TTC549 (cell line): ENCODE data around the gene PURB.
"Not testable (repeated sequence)": the region's sequence is repeated elsewhere in the genome, so short reads cannot be mapped to it uniquely, and the experiment has no call there.

Experiments
- FAIRE-seq: peaks from 2 replicates; lab custom pipeline; 2012; peaks lifted over from hg19 to GRCh38; lab: Jason Lieb, UNC

PURB gene

DNA sequence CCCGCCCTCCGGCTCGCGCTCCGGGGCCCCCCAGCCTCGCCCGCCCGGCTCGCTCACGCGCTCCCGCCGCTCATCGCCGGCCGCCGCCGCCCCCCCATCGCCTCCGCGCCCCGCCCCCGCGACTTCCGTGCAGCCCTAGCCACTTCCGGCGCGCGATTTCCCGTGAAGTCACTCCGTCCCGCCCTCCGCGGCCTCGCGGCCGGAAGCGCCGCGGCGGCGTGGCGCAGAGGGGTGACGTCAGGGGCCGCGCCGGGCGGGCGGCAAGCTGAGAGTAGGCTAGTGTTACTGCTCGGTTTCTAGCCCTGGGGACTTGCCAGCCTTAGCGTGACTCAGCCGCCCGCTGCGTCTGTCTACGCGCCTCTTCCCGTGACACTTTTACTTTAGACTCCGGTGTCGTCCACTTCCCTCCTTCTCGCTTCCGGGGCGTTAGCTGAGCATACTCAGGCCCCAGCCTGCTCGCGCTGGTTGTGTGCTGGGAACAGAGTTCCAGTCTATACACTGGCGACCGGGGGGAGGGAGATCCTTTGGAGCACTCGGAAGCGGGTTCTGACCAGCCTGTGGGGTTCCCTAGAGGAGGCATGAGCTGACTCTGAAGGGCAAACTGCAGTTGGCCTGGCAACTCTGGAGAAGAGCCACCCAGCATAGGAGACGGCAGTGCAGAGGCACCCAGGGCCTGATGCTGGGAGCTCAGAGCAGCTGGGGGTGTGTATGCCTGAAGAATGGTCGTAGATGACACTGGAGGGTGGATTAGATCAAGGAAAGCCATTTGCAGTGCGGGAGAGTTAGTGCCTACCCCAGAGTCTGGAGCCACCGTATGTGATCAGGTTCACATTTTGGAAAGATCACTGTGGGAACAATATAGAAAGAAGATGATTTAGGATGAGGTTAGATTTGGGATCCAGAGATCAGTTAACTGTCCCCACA lies at the start of gene PURB:
Gene PURB (minus strand): TSS at position 137 of the 924 bp plus-strand sequence. CDS start 182 bp downstream, outside the sequence.
- no peak for FAIRE-seq

DNA sequence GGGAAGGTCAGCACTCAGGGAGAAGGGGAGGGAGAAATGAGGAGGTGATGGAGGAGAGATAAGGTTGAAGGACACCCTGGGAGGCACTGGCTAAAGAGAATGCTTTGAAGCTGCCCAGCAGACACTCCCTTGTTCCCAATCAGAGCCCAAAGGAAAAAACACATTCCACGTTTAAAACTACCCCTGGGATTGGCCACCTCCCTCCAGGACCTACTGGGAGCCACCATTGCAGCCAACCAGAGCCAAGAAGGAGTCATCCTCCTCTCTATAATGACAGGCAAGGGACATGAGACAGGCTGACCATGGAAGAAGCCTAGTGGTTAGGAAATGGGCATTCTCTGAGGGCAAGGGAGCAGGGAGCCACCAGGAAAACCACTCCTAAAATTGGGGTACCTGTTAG lies 49.7 kb upstream of the PURB start:
- FAIRE-seq, result no peak

DNA sequence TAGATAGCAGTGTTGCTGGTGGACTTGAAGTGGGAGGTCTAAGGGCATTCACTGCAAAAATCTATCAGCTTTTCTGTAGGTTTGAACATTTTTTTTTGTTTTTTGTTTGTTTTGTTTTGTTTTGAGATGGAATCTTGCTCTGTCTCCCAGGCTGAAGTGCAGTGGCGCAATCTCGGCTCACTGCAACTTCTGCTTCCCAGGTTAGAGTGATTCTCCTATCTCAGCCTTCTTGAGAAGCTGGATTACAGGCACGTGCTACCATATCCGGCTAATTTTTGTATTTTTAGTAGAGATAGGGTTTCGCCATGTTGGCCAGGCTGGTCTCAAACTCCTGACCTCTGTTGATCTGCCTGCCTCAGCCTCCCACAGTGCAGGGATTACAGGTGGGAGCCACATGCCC lies 49.2 kb upstream of the PURB start:
- FAIRE-seq, result not testable (repeated sequence)

DNA sequence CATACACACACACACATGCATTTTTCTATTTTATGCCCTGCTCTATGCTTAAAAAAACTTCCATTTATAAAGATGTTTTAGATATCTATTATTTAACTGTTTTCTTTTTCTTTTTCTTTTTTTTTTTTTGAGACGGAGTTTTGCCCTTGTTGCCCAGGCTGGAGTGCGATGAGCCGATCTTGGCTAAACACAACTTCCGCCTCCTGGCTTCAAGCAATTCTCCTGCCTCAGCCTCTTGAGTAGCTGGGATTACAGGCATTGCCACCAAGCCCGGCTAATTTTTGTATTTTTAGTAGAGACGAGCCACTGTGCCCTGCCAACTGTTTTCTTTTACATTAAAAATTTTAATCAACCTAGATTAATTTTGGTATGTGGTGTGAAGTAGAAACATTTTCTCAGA lies 45.6 kb upstream of the PURB start:
- FAIRE-seq, result no peak

DNA sequence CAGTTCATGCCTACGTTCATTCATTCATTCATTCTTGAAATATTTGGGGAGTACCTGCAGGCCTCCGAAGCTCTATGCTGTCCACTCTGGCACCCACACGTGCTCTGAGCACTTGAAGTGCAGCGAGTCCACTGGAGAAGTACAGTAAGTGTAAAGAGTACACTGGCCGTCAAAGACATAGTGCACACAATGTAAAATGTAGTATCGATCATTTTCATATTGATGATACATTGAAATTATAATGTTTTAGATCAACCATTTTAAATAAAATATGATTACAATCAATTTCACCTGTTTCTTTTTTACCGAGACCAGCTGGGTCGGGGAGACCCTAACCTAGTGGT lies 37.0 kb upstream of the PURB start:
- no peak for FAIRE-seq

DNA sequence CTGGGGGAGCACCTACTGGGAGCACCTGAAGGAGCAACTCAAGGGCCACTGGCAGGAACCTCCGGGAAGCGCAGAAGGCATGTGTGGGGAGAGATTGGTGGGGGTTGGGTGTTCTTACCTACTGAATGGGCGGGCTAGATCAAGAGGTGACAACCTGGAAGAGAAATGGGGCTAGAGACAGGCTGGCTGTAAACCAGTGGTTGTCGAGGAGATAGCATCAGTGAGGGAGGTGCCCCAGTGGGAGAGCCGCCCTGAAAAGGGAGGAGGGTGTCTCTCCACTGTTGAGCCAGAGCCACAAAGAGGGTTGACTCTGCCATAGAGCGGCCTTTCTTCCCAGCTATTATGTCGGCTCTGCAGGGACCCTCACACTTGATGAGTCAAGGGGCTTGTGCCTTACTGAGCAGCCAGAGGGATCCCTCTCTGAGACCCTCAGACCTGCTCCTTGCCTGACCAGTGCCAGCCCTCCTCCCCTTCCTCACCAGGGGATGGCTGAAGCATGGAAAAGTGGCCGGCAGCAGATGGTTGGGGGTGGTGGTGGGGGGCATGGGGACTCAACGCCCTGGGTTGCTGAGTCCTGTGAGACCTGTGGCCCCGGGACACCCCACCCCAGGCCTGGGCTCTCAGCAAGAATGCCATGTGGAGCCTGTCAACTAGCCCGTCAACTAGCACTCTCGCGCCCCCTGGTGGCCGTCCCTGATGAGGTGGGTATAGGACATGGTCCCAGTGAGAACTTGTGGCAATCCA lies 36.4 kb upstream of the PURB start:
- FAIRE-seq, result no peak

DNA sequence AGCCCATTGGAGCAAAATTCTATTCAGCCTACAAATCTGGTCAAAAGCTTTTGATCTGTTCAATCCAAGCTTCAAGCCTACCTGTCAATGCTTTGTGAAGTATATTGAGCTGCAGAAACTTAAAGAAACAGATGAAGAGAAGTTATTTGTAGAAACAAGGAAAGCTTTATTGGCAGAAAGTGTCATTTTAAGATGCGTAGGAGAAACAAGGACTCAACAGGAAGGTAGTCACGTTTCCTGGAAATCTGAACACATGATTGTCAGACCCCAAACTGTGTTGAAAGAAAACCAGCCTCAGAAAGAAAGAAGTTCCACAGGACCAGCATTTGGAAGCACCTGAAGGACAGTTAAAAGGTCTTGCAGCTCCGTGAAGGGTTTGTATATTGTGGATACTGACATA lies 34.8 kb upstream of the PURB start:
- FAIRE-seq, result no peak

DNA sequence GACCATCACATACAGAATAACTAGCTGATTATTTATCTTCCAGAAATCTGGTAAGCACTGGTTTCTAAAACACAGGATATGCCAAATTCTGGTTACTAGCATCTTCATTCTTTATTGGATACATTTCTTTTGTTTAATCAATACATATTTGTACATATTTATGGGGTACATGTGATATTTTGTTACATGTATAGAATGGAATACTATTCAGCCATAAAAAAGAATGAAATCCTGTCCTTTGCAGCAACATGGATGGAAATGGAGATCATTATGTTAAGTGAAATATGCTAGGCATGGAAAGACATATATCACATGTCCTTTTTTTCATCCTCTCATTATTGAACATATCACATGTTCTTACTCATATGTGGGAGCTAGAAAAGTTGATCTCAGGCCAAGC lies 32.7 kb upstream of the PURB start:
- no peak for FAIRE-seq

DNA sequence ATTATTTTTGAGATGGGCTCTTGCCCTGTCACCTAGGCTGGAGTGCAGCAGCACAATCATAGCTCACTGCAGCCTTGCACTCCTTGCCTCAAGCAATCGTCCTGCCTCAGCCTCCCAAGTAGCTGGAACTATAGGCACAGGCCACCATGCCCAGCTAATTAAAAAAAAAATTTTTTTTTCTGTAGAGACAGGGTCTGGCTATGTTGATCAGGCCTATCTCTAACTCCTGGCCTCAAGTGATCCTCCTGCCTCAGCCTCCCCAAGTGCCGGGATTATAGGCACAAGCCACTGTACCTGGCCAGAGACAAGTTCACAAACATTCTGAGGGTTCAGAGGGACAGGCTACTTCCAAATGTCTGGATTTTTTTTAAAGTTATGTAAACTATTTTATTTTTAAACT lies 32.1 kb upstream of the PURB start:
- no peak for FAIRE-seq

DNA sequence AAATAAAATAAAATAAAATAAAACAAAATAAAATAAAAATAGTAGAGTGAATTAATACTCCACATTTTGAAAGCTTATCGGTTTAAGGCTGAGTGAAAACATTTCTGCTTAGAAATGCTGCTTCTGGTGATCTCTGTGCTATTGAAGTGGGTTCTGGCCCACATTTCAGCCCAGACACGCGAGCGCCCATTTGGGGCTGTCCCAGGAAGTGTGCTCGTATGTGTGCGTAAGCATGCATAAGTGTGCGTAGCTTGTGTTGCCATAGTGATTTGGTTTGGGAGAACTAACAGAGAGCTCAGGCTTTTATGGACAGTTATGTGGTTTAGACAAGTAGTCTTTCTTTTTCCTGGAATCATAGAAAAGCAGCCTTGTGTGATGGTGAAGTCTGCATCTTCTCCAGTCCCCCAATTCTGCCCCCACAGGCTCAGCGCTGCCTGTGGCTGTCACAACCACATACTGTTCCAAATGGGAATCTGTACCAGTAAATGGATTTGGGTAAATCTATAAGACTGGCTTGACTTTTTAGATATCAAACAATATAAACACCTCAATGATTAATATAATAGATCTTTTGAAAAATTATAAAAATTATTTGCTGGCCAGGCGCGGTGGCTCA lies 29.8 kb upstream of the PURB start:
- no peak for FAIRE-seq

DNA sequence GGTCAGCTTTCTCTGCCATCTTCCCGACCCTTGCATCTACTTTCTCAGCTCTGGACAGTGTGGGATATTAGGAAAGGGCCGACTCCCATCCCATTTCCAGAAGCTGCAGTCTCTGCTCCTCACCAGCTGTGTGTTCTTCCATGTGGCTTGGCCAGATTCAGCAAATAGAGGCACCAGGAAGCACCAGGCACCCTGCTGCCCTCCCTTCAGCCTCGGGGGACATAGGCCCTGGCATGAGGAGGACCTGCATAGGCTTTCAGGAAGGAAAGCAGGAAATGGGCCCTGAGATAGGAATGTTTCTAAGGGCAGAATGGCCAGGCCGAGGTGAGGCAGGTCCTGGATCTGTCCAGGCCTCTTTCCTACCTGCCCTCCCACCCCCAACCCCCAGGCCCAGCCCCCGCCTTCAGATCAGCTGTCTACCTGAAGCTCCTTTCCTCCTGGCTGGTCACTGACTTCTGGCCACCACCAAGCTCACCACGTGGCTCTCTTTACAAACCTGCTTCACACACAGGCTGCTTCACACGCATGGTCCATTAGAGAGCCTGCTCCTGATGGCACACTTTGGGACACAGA lies 27.5 kb upstream of the PURB start:
- FAIRE-seq, result no peak

DNA sequence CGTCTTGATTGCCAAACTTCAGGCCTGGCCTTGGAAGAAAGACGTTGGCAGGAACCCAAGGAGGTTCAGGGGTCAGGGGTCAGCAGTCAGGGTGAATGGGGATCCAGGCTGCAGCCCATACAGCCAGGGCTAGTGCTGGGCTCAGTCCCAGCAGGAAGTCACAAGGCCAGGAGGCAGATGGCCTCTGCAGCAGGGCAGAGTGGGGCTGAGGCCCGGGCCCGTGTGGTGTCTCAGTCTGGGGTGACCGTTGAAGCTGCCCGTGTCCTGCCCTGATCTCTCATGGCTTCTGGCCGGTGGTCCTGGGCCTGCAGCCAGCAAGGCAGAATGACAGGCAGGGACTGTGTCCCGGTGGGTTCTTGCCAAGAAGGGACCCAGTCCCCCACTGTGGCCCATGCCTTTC lies 26.6 kb upstream of the PURB start:
- no peak for FAIRE-seq

DNA sequence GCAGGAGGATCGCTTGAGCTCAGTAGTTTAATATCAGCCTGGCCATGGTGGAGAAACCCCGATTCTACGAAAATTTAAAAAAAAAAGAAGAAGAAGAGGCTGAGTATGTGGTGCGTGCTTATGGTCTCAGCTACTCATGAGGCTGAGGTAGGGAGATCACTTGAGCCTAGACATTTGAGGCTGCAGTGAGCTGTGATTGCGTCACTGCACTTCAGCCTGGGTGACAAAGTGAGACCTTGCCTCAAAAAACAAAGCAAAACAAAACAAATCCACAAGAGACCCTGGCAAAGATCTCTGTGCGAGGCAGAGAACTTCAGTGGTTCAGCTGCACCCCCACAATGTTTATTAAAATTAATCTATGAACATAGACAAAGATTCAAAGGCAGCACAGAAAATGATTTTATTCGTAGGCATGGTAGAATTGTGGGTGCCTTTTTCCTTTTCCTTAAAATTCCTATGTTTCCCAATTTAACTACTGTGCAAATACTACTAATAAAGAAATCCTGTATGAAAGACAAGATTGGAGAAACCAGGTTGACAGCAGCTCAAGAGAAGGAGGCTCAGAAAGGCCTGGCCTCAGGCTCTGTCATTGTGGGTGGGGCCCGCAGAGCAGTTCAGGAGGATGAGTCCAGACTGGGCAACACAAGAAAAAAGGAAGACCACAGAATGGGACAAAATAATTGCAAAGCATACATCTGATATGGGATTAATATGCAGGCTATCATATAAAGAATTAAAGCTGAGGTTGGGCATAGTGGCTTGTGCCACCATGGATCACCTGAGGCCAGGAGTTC lies 24.5 kb upstream of the PURB start:
- no peak for FAIRE-seq

DNA sequence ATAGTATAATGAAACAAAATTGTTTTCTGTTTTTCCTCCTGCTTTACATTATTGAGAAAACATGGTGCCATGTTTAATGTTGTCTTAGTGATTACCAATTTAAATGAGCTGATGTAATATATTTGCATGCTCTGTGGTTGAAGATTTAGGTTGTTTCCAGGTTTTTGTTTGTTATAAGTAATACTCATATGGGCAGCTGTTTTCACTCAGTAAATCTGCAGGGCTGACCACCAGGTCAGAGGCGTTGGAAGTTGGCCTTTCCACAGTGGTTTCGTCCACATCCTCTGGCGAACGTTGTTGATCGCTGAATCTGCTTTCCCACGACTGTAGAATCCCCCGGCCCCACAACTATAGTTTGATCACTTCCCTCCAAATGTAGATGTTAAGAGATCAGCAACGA lies 21.6 kb upstream of the PURB start:
- no peak for FAIRE-seq

DNA sequence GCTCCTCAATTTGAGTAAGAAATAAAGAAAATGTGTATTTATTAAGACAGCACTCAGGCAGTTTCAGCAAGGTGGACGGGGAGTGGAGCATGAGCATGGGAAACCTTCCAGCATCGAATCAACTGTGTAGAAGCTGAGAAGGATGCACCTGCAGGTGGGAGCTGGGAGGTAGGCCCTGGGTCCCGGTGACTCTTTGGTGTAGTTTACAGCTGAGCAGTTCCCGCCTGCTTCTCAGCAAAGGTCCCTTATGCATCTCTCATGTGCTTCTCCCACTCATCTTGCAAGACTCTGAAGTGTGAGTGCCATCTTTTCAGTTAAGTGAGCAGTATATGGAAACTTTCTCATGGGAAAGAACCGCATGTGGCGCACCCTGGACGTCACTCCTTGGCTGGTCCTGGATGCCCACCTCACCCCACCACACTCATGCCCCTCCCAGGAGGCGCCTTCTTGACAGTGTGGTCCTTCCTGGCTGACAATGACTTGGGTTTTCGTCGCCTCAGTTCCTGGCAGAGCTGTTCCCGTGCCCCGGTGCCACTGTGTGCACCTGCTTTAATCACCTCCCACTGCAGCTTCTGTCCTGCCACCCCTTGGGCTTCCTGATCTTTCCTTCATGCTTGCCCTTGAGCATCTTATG lies 19.8 kb upstream of the PURB start:
- no peak for FAIRE-seq

DNA sequence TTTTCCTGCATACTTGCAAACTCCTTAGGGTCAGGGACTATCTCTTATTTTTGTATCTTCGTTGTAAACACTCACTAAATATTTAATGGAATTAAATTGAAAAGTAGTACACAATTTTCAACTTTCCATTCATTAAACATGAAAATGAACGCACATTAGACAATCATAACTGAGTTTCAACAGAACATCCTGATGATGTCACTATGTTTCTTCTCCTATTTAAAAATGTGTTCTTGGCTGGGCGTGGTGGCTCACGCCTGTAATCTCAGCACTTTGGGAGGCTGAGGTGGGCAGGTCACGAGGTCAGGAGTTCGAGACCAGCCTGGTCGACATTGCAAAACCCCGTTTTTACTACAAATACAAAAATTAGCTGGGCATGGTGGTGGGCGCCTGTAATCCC lies 14.1 kb upstream of the PURB start:
- FAIRE-seq, result no peak

DNA sequence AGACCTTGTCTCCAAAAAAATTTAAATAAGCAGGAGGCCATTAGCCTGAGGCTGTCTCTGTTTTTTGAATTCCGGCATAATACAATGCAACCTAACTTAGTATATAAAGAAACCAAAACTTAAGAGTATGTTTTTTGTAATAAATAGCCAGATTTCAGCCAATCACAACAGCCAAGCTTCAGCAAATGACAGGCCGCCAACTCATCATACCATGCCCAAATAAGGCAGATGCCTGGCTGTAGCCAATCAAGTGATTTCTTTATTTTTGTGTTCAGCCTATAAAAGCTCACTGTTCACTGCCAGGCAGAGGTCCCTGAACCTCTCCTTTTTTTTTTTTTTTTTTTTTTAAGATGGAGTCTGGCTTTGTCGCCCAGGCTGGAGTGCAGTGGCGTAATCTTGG lies 12.7 kb upstream of the PURB start:
- no peak for FAIRE-seq

DNA sequence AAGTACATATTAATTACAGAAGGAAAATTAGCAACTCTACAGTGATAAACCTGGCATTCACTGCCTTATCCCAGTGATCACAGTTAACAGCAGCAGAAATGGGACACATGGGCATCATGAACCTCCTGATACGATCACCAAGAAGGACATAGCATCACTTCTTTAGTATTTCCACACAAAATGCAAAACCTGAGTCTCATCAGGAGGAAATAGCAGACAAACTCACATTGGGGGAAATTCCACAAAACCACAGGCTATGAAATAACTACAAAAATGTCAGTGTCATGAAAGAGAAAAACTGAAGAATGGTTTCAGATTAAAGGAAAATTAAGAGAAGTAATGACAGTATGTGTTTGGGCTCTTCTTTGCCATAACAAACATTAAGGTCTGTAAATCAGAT lies 12.0 kb upstream of the PURB start:
- FAIRE-seq, result no peak

DNA sequence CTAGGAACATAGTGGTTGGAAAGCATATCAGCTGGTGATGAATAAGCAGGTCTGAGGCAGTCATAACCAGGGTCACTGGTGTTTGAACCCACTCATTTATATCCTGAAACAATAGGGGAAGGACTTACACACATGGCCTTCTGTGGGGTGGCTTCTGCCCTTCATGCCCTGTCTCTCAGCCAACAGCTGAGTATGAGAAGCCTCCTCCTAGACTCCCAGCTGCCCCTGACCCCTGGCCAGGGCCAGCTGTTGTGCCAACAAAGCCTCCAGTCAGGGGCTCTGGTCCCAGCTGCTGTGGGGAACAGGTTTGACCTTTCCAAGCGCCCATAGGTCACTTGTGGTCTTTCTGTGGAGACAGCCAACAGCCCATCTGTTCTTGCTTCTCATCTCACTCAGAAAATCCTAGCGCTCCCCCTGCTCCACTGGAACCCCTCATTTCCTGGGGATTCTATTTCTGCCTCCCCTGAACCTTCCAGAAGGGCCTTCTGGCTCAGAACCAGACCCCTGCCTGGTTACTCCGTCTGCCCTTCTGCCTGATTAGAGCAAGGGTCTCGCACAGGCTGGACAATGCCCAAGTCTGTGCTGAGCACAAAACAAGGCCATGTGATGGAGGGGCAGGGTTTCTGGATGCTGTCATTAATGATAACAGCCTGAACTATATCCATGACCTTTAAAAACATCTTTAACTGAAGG lies 9.7 kb upstream of the PURB start:
- no peak for FAIRE-seq

DNA sequence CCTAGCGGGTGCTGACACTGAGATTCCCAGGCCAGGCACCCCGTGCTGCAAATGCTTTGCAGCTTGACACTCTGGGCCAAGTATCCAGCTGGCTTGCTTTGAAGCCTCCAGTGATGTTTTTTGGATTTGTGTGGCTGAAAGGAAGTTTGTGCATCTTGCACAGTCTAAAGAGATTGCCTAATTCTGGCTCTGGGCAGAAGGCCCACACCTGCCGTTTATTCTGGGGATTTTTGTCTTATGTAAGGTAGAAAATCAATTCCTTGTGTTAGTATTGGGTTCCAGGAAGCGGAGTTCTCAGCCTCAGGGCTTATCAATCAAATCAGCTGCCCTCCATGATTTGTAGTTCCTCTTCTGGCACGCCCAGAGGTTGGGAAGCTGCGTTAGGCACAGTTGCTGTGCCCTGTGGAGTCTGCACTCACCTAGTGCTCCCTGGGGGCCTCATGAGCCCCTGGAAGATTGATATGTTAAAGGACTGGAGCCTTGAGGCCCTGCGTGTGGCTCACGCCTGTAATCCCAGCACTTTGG lies 8.4 kb upstream of the PURB start:
- FAIRE-seq, result no peak

DNA sequence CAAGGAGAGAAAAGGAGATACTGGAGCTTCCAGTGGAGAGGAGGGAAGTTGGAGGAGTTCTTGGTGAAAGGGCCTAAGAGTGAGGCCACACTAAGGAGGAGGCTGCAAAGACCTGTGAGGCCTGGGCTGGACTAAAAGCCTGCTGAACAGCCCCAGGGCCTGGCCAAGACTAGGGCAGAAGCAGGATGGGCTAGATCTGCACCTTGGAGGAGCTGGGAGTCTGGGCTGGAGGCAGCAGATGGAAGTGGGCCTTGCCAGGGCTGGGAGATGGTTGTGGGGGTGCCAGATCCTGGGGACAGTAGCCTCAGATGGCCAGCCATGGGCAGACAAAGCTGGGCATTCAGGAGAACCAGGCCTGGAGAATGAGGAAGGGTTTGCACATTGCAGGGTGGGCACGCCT lies 6.5 kb upstream of the PURB start:
- FAIRE-seq, result no peak
